IMR-90 (cell line): ENCODE results near the gene ATF7IP. TPM values are rescaled to one million over a fixed set of nuclear protein-coding genes. Genes with fewer than 3 reads are reported as not detected.

ENCODE experiments used
- ATAC-seq: fragments of 200-7000 bp; cut with Tn5 transposase; 2 replicates; pipeline ENCODE4 v1.9.1; 2020; ENCODE audit warnings: low read depth, mild to moderate bottlenecking, moderate library complexity
- BruUV-seq: library from RNA; stranded (reverse); fragments of 400-500 nt; replicated peaks from 2 replicates; lab custom pipeline; 2021; lab: Mats Ljungman, UMichigan
- CTCF ChIA-PET: fragments of 300-600 bp; formaldehyde crosslinking; extraction: SDS; loops from one replicate; lab custom pipeline; 2021; ENCODE audit warnings: antibody characterized with exemption; lab: Yijun Ruan, JAX
- POLR2A ChIA-PET: fragments of 300-600 bp; sonication (Branson Sonifier 250); formaldehyde crosslinking; loops from one replicate; lab custom pipeline; 2022; ENCODE audit warnings: antibody characterized with exemption; ENCODE audit not compliant: unreplicated experiment; lab: Charles Lee
- DNase-seq: peaks from one replicate; pipeline ENCODE4 v3.0.0; 2013
- H2AFZ ChIP-seq: replicated peaks from 2 replicates; pipeline ENCODE3; 2013; ENCODE audit warnings: low read length, mild to moderate bottlenecking; ENCODE audit not compliant: poor library complexity
- H2AK5ac ChIP-seq: 2 replicates; pipeline ENCODE4 v1.6.1; 2013; ENCODE audit warnings: low read depth, low read length, inconsistent platforms
- H2AK9ac ChIP-seq: replicated peaks from 2 replicates; pipeline ENCODE3; 2013; ENCODE audit warnings: mild to moderate bottlenecking, low read depth, low read length, moderate library complexity; ENCODE audit not compliant: poor library complexity
- H2BK120ac ChIP-seq: 2 replicates; pipeline ENCODE4 v1.6.1; 2013; ENCODE audit warnings: low read depth, low read length, inconsistent platforms
- H2BK15ac ChIP-seq: 3 replicates; pipeline ENCODE4 v1.6.1; 2013; ENCODE audit warnings: low read depth, low read length, inconsistent platforms
- H2BK20ac ChIP-seq: 2 replicates; pipeline ENCODE4 v1.6.1; 2013; ENCODE audit warnings: low read depth, mild to moderate bottlenecking, inconsistent platforms, low read length, moderate library complexity
- H2BK5ac ChIP-seq: 2 replicates; pipeline ENCODE4 v1.6.1; 2013; ENCODE audit warnings: mild to moderate bottlenecking, low read depth, low read length, inconsistent platforms; ENCODE audit not compliant: poor library complexity, severe bottlenecking
- H3K14ac ChIP-seq: replicated peaks from 2 replicates; pipeline ENCODE4 v1.6.1; 2013; ENCODE audit warnings: low read depth, low read length, inconsistent platforms
- H3K18ac ChIP-seq: 2 replicates; pipeline ENCODE4 v1.6.1; 2013; ENCODE audit warnings: low read depth, low read length, control low read depth
- H3K23ac ChIP-seq: 2 replicates; pipeline ENCODE4 v1.6.1; 2013; ENCODE audit warnings: low read depth, low read length, inconsistent platforms
- H3K27ac ChIP-seq: 2 replicates; pipeline ENCODE4 v1.5.1; 2013; ENCODE audit warnings: mild to moderate bottlenecking, control low read depth, low read length; ENCODE audit not compliant: insufficient read depth
- H3K27me3 ChIP-seq: 2 replicates; pipeline ENCODE4 v1.6.1; 2013; ENCODE audit warnings: low read length; ENCODE audit not compliant: control insufficient read depth, insufficient read depth
- H3K36me3 ChIP-seq: 2 replicates; pipeline ENCODE4 v1.6.1; 2013; ENCODE audit warnings: low read length, mixed read lengths; ENCODE audit not compliant: control insufficient read depth, insufficient read depth
- H3K4ac ChIP-seq: 2 replicates; pipeline ENCODE4 v1.6.1; 2013; ENCODE audit warnings: low read depth, low read length, inconsistent platforms
- H3K4me1 ChIP-seq: 2 replicates; pipeline ENCODE4 v1.6.1; 2013; ENCODE audit warnings: low read length, mixed read lengths; ENCODE audit not compliant: control insufficient read depth, insufficient read depth
- H3K4me2 ChIP-seq: 2 replicates; pipeline ENCODE4 v1.6.1; 2013; ENCODE audit warnings: low read depth, mild to moderate bottlenecking, control low read depth, low read length, moderate library complexity
- H3K4me3 ChIP-seq: 2 replicates; pipeline ENCODE4 v1.5.1; 2013; ENCODE audit warnings: low read depth, mild to moderate bottlenecking, control low read depth, low read length, moderate library complexity; ENCODE audit not compliant: insufficient read depth
- H3K56ac ChIP-seq: 2 replicates; pipeline ENCODE4 v1.6.1; 2013; ENCODE audit warnings: low read length, inconsistent platforms; ENCODE audit not compliant: insufficient read depth; ENCODE audit errors: extremely low read depth
- H3K79me1 ChIP-seq, 2 experiments: 2 replicates each; pipeline ENCODE4 v1.6.1; 2013; ENCODE audit warnings: low read length in 2 of 2, inconsistent platforms in 1 of 2, low read depth in 1 of 2
- H3K9ac ChIP-seq: 2 replicates; pipeline ENCODE4 v1.6.1; 2013; ENCODE audit warnings: low read depth, low read length, control low read depth
- H3K9me1 ChIP-seq: 2 replicates; pipeline ENCODE4 v1.6.1; 2013; ENCODE audit warnings: low read length, inconsistent platforms; ENCODE audit not compliant: insufficient read depth
- H3K9me3 ChIP-seq: 2 replicates; pipeline ENCODE4 v1.6.1; 2013; ENCODE audit warnings: low read length; ENCODE audit not compliant: control insufficient read depth, insufficient read depth
- H4K20me1 ChIP-seq: 2 replicates; pipeline ENCODE4 v1.6.1; 2013; ENCODE audit warnings: low read length, inconsistent platforms; ENCODE audit not compliant: insufficient read depth
- H4K5ac ChIP-seq: 2 replicates; pipeline ENCODE4 v1.6.1; 2013; ENCODE audit warnings: mild to moderate bottlenecking, low read depth, low read length, control low read depth
- H4K8ac ChIP-seq, 2 experiments: 2 replicates each; pipeline ENCODE4 v1.6.1; 2013; ENCODE audit warnings: low read depth in 2 of 2, low read length in 2 of 2, control low read depth in 1 of 2, inconsistent platforms in 1 of 2
- H4K91ac ChIP-seq: 2 replicates; pipeline ENCODE4 v1.6.1; 2013; ENCODE audit warnings: low read depth, low read length, inconsistent platforms; ENCODE audit not compliant: insufficient read depth
- CHD1 ChIP-seq: IDR thresholded peaks from 2 replicates; pipeline ENCODE4 v1.6.1; 2012; ENCODE audit warnings: low read depth, low read length, improper control_type of control experiment
- CTCF ChIP-seq: conservative IDR thresholded peaks from 2 replicates; pipeline ENCODE4 v1.5.1; 2012; ENCODE audit warnings: mild to moderate bottlenecking, low read depth, low read length, improper control_type of control experiment
- MAFK ChIP-seq: IDR thresholded peaks from 2 replicates; pipeline ENCODE4 v1.6.1; 2012; ENCODE audit warnings: low read depth, low read length, improper control_type of control experiment
- WGBS, 2 experiments: methylation state at CpG; one replicate each; pipeline versions ENCODE4 v1.1.5 to v1.1.7; 2013; ENCODE audit warnings: missing lambda C conversion rate in 2 of 2; ENCODE audit not compliant: insufficient read length in 1 of 2; ENCODE audit errors: extremely low coverage in 2 of 2; 5-methylcytosine and 5-hydroxymethylcytosine counted together
- dilution Hi-C: fragments of 300-500 bp; cut with HindIII; formaldehyde crosslinking; loops from one replicate; pipeline ENCODE4 v1.14.3; 2018; ENCODE audit warnings: low sequenced_read_pairs; ENCODE audit not compliant: unreplicated experiment
- in situ Hi-C: fragments of 300-500 bp; cut with MboI; formaldehyde crosslinking; loops from 3 replicates; pipeline ENCODE4 v1.14.3; 2019; ENCODE audit warnings: low sequenced_read_pairs, inconsistent platforms, mixed read lengths
- intact Hi-C: fragments of 100-400 bp; cut with micrococcal nuclease; formaldehyde crosslinking; loops from 2 replicates; pipeline ENCODE4 v1.10.0; 2022
- polyA plus RNA-seq, 3 experiments: library from polyadenylated mRNA; depleted of rRNA; stranded (reverse); fragments of >200 nt; gene quantifications; 2 replicates each; pipeline ENCODE4 v1.2.3, GENCODE V29; 2012; ENCODE audit warnings: low replicate concordance in 1 of 3
- total RNA-seq: library from RNA; depleted of rRNA; stranded (reverse); fragments of >200 nt; gene quantifications from 2 replicates; pipeline ENCODE4 v1.2.3, GENCODE V29; 2012

ATF7IP gene
- total and polyA plus RNA-seq, 2 of the 4 experiments (the other 2 are of a cell fraction) = 9.4 to 22.8 TPM

- WGBS, 2 experiments = no CpG with 5 or more reads among the region's 3 CpGs
- no peak overlapping the region for H2AK9ac ChIP-seq
- intact Hi-C loops = no loop called here
- dilution Hi-C loops = no loop called here
- ChIA-PET POLR2A (no interaction called here), CTCF (interaction anchor here (0.8 to 0.9 kb wide), 2 partner anchors 11 to 153 kb away, joined by 3 to 4 read pairs; no protein-coding TSS in a partner anchor)
- H3K4ac ChIP-seq = no peak overlapping the region
- no peak overlapping the region for H3K56ac ChIP-seq
- no peak overlapping the region; the same call in 1 of the 2 replicates for H4K5ac ChIP-seq
- peak overlapping the region; percentile 74 for H2BK5ac ChIP-seq
- no peaks in the 10 kb centered on the region for H3K27me3 ChIP-seq
- H3K9me3 ChIP-seq = no peaks in the 10 kb centered on the region; the same call in 1 of the 2 replicates
- H2AK5ac ChIP-seq = no peak overlapping the region
- no peak overlapping the region for H3K9ac ChIP-seq
- ATAC-seq = no peak
- H3K27ac ChIP-seq = no peak overlapping the region
- no peaks in the 10 kb centered on the region for H3K9me1 ChIP-seq
- TF ChIP-seq CTCF = no peak
- no peak for TF ChIP-seq CHD1
- TF ChIP-seq MAFK = no peak
- H3K23ac ChIP-seq = 0 out of 2 replicates have a peak overlapping the region, but pooled peaks have one; percentile 52
- H2BK120ac ChIP-seq = no peak overlapping the region
- no peak overlapping the region for H2BK20ac ChIP-seq
- H3K4me2 ChIP-seq = peak overlapping the region; percentile 71; the same call in 1 of the 2 replicates
- H4K20me1 ChIP-seq = no peaks in the 10 kb centered on the region
- H2BK15ac ChIP-seq = no peak overlapping the region
- no peak overlapping the region for H2AFZ ChIP-seq
- H4K8ac ChIP-seq = no peak overlapping the region; a peak in 1 of 4 replicates
- H3K79me1 ChIP-seq = peaks cover 3 to 37% of the 10 kb centered on the region in 2 experiments
- H3K18ac ChIP-seq = no peak overlapping the region; the same call in 1 of the 2 replicates
- no peak for DNase-seq
- H4K91ac ChIP-seq = no peak overlapping the region
- H3K4me1 ChIP-seq = no peaks in the 10 kb centered on the region; the same call in 1 of the 2 replicates
- H3K36me3 ChIP-seq = peaks cover 3% of the 10 kb centered on the region
- H3K14ac ChIP-seq = peak overlapping the region; percentile 78; the same call in 1 of the 2 replicates
- H3K4me3 ChIP-seq = no peak overlapping the region
- in situ Hi-C loops = loop anchor here (25.0 kb wide), 2 partner anchors 396 to 1529 kb away; no protein-coding TSS in a partner anchor
- BruUV-seq = no TSS peak
These were observed 25.5 kb downstream of the ATF7IP start for GRCh38 chr12:14390870-14391530.
